HS-5 (cell line): ENCODE results near the gene MAP3K7.

ENCODE experiments used
- DNase-seq: peaks from one replicate; pipeline ENCODE4 v3.0.0-alpha.2; 2012; ENCODE audit warnings: low read depth

Gene MAP3K7

DNA sequence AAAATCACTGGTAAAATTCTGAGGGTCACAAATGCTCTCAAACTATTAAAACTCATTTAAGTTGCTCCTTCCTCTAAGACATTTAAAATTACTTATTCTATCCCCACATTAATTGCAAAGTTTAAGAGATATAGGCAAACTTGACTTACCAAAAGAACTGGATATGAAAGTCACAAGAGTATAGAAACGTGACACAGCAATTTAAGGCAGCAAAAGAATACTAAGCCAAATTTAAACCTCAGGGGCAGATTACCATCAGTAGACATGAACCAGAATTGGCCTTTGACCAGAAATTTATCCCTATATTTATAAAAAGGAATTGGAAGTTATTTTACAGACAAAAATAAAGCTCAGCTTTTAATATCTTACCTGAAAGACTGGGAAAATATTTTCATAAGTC is 56.0 kb downstream of the MAP3K7 start:
- no peak for DNase-seq

DNA sequence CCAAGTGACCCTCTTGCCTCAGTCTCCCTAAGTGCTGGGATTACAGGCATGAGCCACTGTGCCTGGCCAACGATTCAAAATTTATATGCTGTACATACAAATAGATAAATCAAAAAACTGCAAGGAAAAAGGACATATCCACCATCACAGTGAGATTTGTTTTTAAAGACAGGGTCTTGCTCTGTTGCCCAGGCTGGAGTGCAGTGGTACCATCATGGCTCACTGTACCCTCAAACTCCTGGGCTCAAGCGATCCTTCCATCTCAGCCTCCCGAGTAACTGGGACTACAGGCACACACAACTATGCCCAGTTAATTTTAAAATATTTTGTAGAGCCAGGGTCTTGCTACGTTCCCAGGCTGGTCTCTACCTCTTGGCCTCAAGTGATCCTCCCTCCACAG is 61.5 kb downstream of the MAP3K7 start:
- no peak for DNase-seq

DNA sequence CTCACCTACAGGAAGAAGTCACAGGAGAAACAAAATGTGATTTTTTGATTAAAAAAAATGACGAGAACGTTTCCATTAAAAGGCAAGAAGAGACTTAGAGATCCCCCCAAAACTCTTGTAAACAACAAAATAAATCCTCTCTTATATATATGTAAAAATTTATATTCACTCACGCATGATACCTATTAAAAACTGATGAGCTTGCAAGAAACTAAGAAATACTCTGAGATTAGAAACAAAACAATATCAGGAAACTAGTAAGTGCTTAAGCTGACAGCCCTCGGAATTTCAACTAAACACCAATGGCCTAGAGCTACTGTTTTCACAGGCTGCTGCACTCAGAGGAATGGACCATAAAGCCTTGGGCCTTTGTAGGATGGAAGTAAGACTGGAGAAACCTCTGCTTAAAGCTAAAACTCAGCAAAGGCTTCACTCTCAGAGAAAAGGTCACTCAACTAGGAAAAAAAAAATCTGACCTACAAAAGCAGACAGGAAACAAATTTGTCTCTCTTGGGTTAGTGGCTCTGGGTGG is 63.0 kb downstream of the MAP3K7 start:
- no peak for DNase-seq

DNA sequence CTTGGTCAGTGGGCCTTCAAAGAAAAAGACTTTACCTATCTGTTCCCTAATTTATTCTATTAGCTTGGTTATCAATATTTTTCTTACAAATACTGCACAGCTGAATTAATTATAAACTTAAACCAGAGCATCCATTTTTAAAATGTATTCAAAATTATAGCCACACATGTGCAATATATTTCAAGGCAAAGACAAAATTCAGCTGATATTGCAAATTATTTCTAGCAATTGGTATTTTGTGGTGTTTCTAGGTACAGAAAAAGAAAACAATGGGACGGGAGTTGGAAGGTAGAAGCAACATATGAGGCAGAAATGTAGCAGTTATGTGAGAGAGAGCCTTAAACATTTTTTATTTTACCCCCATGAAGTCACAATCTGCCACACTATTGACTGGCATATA is 64.9 kb downstream of the MAP3K7 start:
- DNase-seq = no peak

DNA sequence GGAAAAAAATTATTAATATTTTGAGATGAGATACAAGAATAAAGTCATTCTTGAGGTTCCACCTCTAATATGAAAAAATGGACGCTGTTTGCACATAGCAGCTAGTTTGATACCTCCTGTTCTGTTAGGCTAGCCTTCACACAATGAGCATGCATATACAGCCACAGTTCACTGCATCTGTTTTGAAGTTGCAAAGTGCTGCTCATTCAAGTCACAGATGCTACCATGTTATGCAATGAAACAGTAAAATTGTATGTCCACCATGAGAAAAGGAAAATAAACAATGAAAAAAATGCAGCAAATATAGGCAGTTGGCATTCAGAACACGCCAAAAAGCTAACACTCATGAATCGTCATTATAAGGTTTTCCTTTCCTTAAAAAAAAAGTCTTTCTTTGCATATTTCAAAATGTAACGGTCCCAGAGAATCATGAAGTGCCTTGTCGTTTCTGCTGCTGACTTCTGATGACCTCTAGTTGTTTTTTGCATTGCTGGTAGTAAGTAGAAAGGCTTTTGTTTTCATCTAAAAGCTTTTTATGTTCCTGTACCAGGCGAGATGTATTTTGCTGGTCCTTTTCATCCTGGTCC is 70.7 kb downstream of the MAP3K7 start:
- DNase-seq = no peak

DNA sequence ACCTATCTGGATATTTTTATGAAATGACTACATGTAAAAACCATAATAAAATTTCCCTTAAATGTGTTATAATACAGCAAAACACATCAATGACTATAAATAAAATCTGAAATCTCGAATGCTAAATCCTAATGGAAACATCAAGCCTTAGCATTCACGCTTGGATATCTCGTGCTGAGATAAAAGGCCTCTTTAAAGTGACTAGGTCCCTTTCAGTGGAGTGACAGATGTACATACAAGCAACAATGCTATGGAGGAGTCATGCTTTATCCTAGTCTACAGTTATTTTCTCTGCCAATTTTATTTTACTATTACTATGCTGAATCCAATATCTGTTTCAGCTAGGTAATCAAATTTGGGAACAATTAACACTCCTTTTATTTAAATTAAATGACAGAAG is 72.4 kb downstream of the MAP3K7 start:
- no peak for DNase-seq

DNA sequence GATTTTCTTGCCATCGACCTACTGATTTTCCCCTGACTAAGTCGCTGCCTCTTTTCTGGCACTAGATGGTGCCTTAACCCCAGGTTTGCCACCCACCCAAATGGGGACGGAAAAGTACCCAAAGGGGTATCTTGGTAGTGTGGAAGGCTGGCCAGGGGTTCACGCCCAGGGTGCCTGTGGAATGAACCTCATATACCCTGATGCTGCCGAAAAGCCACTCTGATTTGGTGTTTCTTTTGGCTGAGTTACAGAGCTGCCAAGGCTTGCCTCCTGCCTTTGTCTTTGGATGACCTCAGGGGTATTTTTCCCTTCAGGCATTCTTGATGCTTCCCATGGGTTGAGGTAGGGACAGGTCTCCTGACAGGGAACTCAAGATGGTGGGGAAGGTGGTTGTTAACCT is 78.1 kb downstream of the MAP3K7 start:
- DNase-seq = no peak

DNA sequence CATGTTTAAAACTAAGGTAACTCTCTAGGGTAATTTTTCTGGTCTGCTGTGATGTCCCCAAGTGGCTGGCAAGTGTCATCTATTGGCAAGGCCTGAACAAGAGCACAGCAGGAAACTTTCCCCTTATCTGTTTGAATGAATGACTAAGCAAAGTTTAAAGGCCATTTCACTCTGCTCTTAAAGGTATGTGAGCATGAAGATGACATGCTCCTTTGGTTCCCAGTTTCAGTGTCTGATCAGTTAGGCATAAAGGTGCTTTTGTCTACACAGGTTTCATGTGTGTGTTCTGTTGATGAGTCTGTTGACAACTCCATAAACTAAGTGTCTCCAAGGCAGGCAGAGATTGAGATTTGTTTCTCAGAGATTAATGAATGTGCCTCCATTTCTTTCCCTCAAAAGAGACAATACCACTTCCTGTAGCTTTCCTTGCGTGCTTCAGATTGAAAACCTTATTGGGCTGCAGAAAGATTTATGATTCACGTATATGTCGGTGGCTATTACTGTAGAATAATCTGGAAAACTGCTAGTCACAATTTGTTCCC is 83.9 kb downstream of the MAP3K7 start:
- no peak for DNase-seq

DNA sequence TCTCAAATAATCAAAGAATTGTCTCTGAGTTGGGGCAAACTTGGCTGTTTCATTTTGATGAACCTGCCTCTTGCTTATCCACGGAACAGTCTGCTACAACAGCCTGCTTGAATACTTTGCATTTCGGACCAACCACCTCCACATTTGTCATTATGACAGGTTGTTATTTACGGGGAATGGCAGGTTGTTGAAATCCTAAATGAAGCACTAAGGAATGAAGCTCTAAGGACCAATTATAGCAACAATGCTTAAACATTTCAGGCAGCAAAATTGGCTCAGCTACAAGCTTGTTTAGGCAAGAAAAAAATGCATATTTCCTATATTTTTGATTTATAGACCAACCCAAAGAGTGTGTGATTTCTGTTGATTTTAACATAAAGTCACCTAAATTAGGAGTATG is 84.5 kb downstream of the MAP3K7 start:
- DNase-seq = no peak

DNA sequence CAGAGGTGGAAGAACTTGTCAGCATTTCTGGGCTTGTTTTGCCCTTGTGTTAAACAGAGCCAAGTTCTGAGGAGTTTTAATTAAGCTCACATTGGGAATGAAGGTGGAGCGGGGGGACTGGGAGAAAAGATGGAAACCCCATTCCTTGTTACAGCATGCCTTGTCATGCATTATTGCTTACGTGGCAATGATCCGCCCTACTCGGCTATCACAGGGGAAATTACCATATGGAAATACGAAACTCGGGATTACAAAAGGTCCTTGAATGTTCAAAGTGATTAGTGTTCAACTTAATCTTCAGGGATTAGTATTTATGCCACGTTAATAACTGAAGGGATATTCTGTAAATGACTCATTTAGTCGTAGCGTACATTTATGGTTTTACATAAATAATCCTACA is 86.4 kb downstream of the MAP3K7 start:
- no peak for DNase-seq

DNA sequence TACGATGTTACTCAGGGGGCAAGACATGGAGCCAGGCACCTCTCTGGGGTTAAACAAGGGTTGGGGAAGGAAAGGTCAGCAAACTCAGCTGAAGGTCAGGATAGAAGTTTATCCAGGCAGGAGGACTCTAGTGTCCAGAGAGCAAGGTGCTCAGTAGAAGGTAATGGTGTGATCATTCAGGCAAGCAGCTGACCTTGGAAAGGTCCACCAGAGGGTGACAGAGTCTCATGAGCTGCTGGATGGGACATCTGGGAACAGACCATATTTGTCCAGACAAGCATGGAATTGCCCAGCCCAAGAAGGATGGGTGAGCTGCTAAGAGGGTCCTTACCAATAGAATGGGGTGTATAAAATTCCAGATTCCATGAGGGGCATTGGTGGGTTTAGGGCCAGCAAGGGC is 89.5 kb downstream of the MAP3K7 start:
- DNase-seq = no peak

DNA sequence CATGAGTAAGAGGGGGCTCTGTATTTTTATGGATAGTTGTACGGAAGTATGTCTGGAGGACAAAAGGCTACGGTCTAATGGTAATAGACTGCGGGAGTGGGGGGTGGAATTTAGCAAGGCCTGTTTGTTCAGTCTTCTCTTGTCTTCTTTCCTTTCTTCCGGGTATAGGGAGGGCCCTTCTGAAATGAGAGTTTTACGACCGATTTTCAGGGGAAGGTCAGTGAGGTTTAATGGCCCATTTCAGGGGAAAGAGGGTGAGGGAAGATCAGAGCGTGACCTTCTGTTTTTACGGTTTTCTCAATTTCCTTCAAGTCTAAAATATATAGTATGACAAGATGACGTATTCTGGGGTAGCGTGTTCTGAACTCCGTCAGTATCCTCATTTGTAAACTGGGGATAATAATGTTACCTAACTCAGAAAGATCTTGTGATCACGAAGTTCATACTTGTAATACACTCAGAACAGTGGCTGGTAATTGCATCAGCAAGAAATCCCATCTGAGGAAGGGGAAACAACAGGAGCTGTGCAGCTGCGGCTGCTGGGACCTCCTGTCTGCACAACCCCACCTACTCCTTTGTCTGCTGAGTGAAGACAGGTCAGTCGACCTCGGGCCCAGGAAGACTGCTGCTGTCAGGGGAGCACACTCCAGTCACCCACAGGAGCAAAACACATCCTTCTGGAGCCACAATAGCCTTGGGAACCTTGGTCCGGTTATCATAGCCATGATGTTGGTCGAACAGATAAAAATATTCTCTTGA is 90.4 kb downstream of the MAP3K7 start:
- DNase-seq = no peak

DNA sequence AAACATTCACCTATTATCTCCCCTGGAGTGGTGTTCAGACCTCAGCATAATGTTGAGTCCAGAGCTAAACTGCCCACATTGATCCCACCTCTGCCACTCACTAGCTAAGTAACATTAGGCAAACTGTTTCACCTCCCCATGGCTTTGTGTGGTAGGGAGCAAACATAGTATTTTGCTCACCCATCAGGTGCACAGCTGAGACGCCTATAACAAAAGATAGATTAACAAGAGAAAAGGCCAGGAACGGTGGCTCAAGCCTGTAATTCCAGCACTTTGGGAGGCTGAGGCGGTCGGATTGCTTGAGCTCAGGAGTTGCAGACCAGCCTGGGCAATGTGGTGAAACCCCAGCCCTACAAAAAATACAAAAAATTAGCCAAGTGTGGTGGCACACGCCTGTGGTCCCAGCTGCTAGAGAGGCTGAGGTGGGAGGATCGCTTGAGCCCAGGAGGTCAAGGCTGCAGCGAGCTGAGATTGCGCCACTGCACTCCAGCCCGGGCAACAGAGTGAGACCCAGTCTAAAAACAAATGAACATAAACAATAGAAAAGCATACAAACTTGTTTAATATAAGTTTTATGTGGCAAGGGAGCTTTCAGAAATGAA is 91.6 kb downstream of the MAP3K7 start:
- DNase-seq = no peak

DNA sequence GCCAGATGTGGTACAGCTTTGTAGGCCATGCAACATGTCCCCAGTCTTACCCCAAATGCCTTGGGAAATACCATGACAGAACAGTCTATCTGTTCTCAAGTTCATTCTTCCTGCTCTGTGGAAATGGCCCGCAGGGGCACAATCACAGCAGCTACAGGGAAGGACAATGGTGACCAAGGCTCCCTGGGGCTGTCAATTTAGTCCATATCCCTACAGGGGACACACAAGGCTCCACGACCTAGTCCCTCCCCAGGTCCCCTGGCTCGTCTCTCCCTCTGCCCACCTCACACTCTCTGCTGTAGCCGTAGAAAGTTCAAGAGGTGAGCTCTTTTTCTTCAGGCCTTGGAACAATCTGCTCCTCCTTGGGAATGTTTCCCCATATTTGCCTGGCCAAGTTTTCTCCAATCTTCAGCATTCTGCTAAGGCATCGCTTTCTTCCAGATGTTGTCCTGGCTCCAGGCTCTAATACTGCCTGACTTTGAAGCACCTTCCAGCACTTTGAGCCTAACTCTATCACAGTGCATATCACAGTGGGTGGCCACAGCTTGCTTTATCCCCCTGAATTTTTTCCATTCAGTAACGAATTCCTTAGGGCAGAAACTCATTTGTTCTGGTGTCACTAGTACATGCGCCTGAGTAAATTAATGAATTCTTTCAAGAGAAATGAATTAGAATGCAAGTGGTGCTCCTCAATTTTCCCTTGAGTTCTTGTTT is 92.6 kb downstream of the MAP3K7 start:
- DNase-seq = no peak

DNA sequence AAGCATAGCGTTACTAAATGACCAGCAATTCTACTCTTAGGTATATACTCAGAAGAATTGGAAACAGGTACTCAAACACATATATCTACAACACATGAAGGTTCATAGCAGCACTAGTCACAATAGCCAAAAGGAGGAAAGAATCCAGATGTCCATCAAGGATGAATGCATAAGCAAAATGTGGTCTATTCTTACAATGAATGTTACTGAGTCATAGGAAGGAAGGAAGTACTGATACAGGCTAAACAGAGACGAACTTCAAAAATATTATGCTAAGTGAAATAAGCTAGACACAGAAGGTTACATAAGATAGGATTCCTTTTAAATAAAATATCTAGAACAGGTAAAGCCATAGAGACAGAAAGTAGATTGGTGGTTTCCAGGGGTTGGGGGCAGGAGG is 93.5 kb downstream of the MAP3K7 start:
- no peak for DNase-seq

DNA sequence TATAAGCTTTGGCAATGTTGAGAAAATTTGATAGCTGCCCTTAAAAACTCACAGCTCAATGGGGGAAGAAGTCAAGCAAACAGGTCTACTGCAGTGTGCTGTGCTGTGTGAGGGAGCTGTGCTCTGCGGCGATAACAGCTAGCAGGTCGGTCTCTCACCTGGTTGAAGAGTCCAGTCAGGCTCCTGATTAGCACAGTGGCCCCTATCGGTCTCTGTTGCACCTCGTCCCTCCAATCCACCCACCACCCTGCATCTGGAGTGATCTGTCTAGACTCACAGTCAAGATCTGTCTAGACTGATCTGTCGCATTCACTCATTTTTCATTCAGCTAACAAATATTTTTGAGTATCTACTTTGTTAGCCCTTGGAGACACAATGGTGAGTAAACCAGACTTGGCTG is 94.1 kb downstream of the MAP3K7 start:
- DNase-seq = no peak

DNA sequence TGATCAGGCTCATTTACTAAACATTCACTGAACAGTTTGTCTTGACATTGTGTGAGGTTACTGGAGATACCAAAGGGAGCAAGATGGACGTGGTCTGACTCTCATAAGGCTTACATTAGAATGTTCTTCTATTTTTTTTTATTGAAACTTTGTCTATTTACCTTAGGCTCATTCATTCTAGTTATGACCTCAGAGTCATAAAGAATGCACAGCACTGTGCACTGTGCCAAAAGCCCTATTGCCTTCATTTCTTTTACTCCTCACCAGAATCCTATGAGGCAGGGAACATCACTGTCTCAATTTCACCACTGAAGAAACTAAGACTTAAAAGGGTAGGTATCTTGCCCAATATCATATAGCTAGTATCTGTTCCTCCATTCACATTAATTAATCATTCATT is 94.5 kb downstream of the MAP3K7 start:
- DNase-seq = no peak

DNA sequence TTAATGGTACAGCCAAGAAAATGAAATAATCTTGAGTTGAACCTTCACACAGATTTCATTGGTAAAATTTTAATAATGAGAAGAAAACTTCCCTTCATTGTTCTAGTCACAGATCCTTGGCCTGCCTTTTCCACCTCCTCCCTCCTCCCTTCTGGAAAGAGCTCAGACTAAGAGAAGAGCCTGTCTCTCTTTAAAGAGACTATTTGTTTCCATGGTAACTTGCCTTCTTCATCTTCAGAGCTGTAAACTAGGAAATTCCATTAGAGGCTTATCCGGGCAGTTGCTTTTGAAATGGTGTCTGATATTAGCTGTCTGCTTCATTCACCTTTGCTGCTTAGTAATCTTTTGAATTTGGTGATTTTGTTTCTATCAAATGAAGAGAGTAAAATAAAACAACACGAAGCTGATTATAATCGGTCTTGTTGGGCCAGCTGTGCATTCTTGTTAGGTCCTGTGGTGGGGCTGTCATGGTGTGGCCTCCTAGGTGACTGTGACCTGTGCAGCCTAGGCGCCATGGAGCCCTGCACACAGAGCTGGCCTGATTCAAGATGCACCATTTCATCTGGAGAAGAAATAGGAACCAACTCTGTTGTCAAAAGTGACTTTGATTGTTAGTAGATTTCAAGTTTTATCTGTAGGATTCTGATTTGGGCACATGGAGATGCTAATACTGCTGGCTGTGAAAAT is 96.7 kb downstream of the MAP3K7 start:
- DNase-seq = no peak

DNA sequence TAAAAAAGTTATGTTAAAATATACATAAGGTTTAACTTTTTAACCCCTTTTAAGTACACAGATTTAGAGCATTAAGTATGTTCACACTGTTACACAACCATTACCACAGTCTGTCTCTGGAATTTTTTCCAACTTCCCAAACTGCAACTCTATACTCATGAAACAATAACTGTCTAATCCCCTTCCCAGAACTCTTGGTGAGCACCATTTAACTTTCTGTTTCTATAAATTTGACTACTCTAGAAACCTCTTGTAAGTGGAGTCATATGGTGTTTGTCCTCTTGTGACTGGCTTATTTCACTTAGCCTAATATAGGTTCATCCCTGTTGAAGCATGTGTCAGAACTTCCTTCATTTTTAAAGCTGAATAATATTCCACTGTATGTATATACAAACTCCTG is 98.1 kb downstream of the MAP3K7 start:
- DNase-seq = no peak

DNA sequence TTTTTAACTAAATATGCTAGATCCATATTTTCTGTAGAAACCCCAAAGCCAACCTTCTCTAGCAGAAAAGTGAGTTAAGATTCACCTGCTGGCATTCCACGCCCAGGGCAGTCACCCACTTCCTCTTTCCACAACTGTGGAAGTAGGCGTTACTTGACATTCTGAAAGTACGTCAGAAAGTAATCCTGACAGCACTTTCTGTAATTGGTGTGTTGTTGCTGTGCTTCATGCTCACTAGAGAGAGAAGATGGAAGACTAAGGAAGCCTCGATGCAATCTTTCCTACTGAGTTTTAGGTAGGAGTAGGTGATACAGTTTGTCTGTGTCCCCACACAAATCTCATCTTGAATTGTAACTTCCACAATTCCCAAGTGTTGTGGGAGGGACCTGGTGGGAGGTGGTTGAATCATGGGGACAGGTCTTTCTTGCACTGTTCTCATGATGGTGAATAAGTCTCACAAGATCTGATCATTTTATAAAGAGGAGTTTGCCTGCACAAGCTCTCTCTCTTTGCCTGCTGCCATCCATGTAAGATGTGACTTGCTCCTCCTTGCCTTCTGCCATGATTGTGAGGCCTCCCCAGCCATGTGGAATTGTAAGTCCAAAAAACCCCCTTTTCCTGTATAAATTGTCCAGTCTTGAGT is 101.1 kb downstream of the MAP3K7 start:
- no peak for DNase-seq

DNA sequence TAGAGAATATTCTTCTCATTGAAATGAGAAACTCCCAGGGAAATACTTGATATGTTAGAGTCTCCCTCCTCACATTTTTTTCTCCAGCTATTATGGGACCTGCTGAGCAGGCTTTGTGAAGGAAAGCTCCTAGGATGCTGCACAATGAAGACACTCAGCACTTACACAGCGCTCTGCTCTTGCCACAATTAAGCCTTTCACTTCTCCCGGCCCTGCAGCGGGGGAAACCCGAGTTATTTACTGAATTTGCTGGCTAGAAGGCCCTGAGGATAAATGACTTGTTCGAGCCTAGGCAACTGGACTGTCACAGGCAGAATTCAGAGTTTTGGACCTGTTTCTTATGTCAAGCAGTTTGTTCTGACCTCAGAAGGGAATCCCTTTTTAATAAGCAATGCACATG is 102.0 kb downstream of the MAP3K7 start:
- no peak for DNase-seq
